H1 (cell line): ENCODE measurements around the gene PKD2L2. TPM values are rescaled to one million over a fixed set of nuclear protein-coding genes. Genes with fewer than 3 reads are reported as not detected.

Experiments used
- CTCF ChIA-PET: fragments of 300-600 bp; sonication (Branson Sonifier 250); formaldehyde crosslinking; loops from one replicate; lab custom pipeline; 2021; ENCODE audit not compliant: partially characterized antibody; lab: Charles Lee
- POLR2A ChIA-PET: fragments of 300-600 bp; sonication (Branson Sonifier 250); formaldehyde crosslinking; loops from one replicate; lab custom pipeline; 2021; ENCODE audit warnings: inconsistent platforms; ENCODE audit not compliant: partially characterized antibody; lab: Charles Lee
- DNase-seq, 2 experiments: peaks; one replicate each; pipeline versions ENCODE4 v3.0.0 to v3.0.0-alpha.2; 2010 to 2022; ENCODE audit warnings: low spot score in 2 of 2, low read depth in 1 of 2, mixed read lengths in 1 of 2
- FAIRE-seq: peaks from 2 replicates; lab custom pipeline; 2011; peaks lifted over from hg19 to GRCh38; lab: Jason Lieb, UNC
- H2AFZ ChIP-seq: 2 replicates; pipeline ENCODE4 v1.8.1; 2012; ENCODE audit warnings: low read length, inconsistent platforms
- H2AK5ac ChIP-seq: 2 replicates; pipeline ENCODE4 v1.6.1; 2013; ENCODE audit warnings: low read depth, low read length
- H2BK120ac ChIP-seq: replicated peaks from 2 replicates; pipeline ENCODE3; 2013; ENCODE audit warnings: low read depth, low read length, inconsistent platforms
- H2BK12ac ChIP-seq: 2 replicates; pipeline ENCODE4 v1.6.1; 2013; ENCODE audit warnings: low read depth, low read length
- H2BK15ac ChIP-seq: 2 replicates; pipeline ENCODE4 v1.6.1; 2013; ENCODE audit warnings: low read length
- H2BK20ac ChIP-seq: 2 replicates; pipeline ENCODE4 v1.6.1; 2013; ENCODE audit warnings: low read length
- H2BK5ac ChIP-seq: 2 replicates; pipeline ENCODE4 v1.6.1; 2013; ENCODE audit warnings: low read depth, low read length
- H3K14ac ChIP-seq: 2 replicates; pipeline ENCODE4 v1.6.1; 2013; ENCODE audit warnings: inconsistent platforms; ENCODE audit not compliant: insufficient read length
- H3K18ac ChIP-seq: 2 replicates; pipeline ENCODE4 v1.6.1; 2013; ENCODE audit warnings: low read length; ENCODE audit errors: extremely low read depth
- H3K23ac ChIP-seq: 2 replicates; pipeline ENCODE4 v1.6.1; 2013; ENCODE audit warnings: inconsistent platforms; ENCODE audit not compliant: insufficient read length
- H3K23me2 ChIP-seq: 2 replicates; pipeline ENCODE4 v1.6.1; 2013; ENCODE audit warnings: low read depth, low read length
- H3K27ac ChIP-seq: 2 replicates; pipeline ENCODE4 v1.6.1; 2011; ENCODE audit warnings: low read depth, low read length, inconsistent platforms
- H3K27me3 ChIP-seq, 4 experiments: replicated peaks in 1 of 4; 1 replicate in 1 of 4; 2 replicates in 3 of 4; pipeline versions ENCODE4 v1.6.1 to v1.8.1; 2011 to 2013; ENCODE audit warnings: low read length in 3 of 4, mild to moderate bottlenecking in 3 of 4, inconsistent platforms in 2 of 4, mixed read lengths in 2 of 4, moderate library complexity in 1 of 4; ENCODE audit not compliant: control insufficient read depth in 3 of 4, insufficient read depth in 3 of 4; ENCODE audit errors: extremely low read depth in 1 of 4
- H3K36me3 ChIP-seq, 4 experiments: 2 replicates each; pipeline versions ENCODE4 v1.6.1 to v1.8.1; 2011 to 2013; ENCODE audit warnings: mild to moderate bottlenecking in 4 of 4, low read length in 3 of 4, moderate library complexity in 2 of 4, control low read depth in 1 of 4, inconsistent platforms in 1 of 4; ENCODE audit not compliant: insufficient read depth in 4 of 4, control insufficient read depth in 2 of 4
- H3K4ac ChIP-seq: replicated peaks from 2 replicates; pipeline ENCODE3; 2013; ENCODE audit warnings: low read length, low read depth, mixed read lengths, inconsistent platforms; ENCODE audit not compliant: insufficient read length
- H3K4me1 ChIP-seq, 4 experiments: replicated peaks in 1 of 4; 1 replicate in 1 of 4; 2 replicates in 3 of 4; pipeline versions ENCODE4 v1.6.1 to v1.8.1; 2011 to 2013; ENCODE audit warnings: low read length in 3 of 4, inconsistent platforms in 2 of 4, mixed read lengths in 1 of 4; ENCODE audit not compliant: insufficient read depth in 4 of 4, control insufficient read depth in 3 of 4
- H3K4me2 ChIP-seq, 2 experiments: 2 replicates each; pipeline versions ENCODE4 v1.6.1 to v1.8.1; 2011 to 2013; ENCODE audit warnings: low read depth in 2 of 2, low read length in 2 of 2, control low read depth in 1 of 2, inconsistent platforms in 1 of 2, mild to moderate bottlenecking in 1 of 2; ENCODE audit not compliant: insufficient read depth in 1 of 2
- H3K4me3 ChIP-seq, 4 experiments: fragments of 200-600, 300-600 bp in 1 of 4; sonication (generic), shearing (Covaris generic), sonication (Bioruptor Twin) in 1 of 4; 2 replicates each; pipeline versions ENCODE4 v1.5.1 to v1.8.1; 2011 to 2016; ENCODE audit warnings: low read length in 4 of 4, low read depth in 3 of 4, control low read depth in 2 of 4, inconsistent platforms in 2 of 4, mild to moderate bottlenecking in 2 of 4, mixed read lengths in 1 of 4, moderate library complexity in 1 of 4; ENCODE audit not compliant: insufficient read depth in 2 of 4; ENCODE audit errors: extremely low read depth in 1 of 4
- H3K56ac ChIP-seq: replicated peaks from 2 replicates; pipeline ENCODE3; 2013; ENCODE audit warnings: low read depth, mild to moderate bottlenecking, mixed read lengths, low read length, inconsistent platforms; ENCODE audit not compliant: insufficient read length
- H3K79me1 ChIP-seq: 2 replicates; pipeline ENCODE4 v1.6.1; 2013; ENCODE audit warnings: low read depth, low read length, control low read depth
- H3K79me2 ChIP-seq, 2 experiments: 2 replicates each; pipeline versions ENCODE4 v1.6.1 to v1.8.1; 2012 to 2013; ENCODE audit warnings: low read length in 2 of 2, mild to moderate bottlenecking in 2 of 2, inconsistent platforms in 1 of 2; ENCODE audit not compliant: insufficient read depth in 2 of 2, control insufficient read depth in 1 of 2
- H3K9ac ChIP-seq, 4 experiments: replicated peaks in 1 of 4; 1 replicate in 1 of 4; 2 replicates in 3 of 4; pipeline versions ENCODE4 v1.6.1 to v1.8.1; 2011 to 2013; ENCODE audit warnings: low read depth in 3 of 4, low read length in 3 of 4, control low read depth in 2 of 4, mild to moderate bottlenecking in 2 of 4, moderate library complexity in 2 of 4, inconsistent platforms in 1 of 4; ENCODE audit errors: extremely low read depth in 1 of 4
- H3K9me3 ChIP-seq, 2 experiments: 2 replicates each; pipeline versions ENCODE4 v1.6.1 to v1.8.1; 2012 to 2013; ENCODE audit warnings: mild to moderate bottlenecking in 2 of 2, moderate library complexity in 2 of 2, control low read depth in 1 of 2, inconsistent platforms in 1 of 2, low read depth in 1 of 2, low read length in 1 of 2, mixed read lengths in 1 of 2; ENCODE audit not compliant: insufficient read depth in 2 of 2
- H4K20me1 ChIP-seq, 2 experiments: replicated peaks in 1 of 2; 2 replicates each; pipeline versions ENCODE3 to v1.8.1; 2011 to 2013; ENCODE audit warnings: inconsistent platforms in 2 of 2, low read length in 2 of 2, mild to moderate bottlenecking in 1 of 2; ENCODE audit not compliant: insufficient read depth in 2 of 2, control insufficient read depth in 1 of 2
- H4K5ac ChIP-seq: 2 replicates; pipeline ENCODE4 v1.6.1; 2013; ENCODE audit warnings: low read length, low read depth, mixed read lengths, inconsistent platforms; ENCODE audit not compliant: insufficient read length
- H4K8ac ChIP-seq: 2 replicates; pipeline ENCODE4 v1.8.0; 2013; ENCODE audit warnings: mild to moderate bottlenecking, moderate library complexity, low read length, inconsistent platforms; ENCODE audit not compliant: insufficient read depth; ENCODE audit errors: extremely low read depth
- H4K91ac ChIP-seq: replicated peaks from 2 replicates; pipeline ENCODE3; 2013; ENCODE audit warnings: low read length, mixed read lengths, inconsistent platforms; ENCODE audit not compliant: insufficient read length
- BACH1 ChIP-seq: IDR thresholded peaks from 2 replicates; pipeline ENCODE4 v1.6.1; 2012; ENCODE audit warnings: low read length, improper control_type of control experiment
- BCL11A ChIP-seq, 2 experiments: IDR thresholded peaks; one replicate each; pipeline ENCODE4 v1.6.1; 2011; ENCODE audit warnings: low read depth in 2 of 2, low read length in 2 of 2, mild to moderate bottlenecking in 2 of 2
- GABPA ChIP-seq: IDR thresholded peaks from 2 replicates; pipeline ENCODE4 v1.6.1; 2011; ENCODE audit warnings: mild to moderate bottlenecking, low read length, moderate library complexity, borderline replicate concordance; ENCODE audit not compliant: insufficient read depth
- KDM5A ChIP-seq: fragments of 200-600 bp; IDR thresholded peaks from 2 replicates; pipeline ENCODE4 v1.7.1; 2012; ENCODE audit warnings: mild to moderate bottlenecking, low read length, inconsistent platforms, mixed read lengths
- NANOG ChIP-seq: IDR thresholded peaks from 2 replicates; pipeline ENCODE4 v1.6.1; 2011; ENCODE audit warnings: low read length, low read depth, mild to moderate bottlenecking, inconsistent platforms; ENCODE audit not compliant: insufficient read depth, poor library complexity, severe bottlenecking
- POLR2A ChIP-seq, 2 experiments: IDR thresholded peaks; 1 replicate in 1 of 2; 2 replicates in 1 of 2; pipeline ENCODE4 v1.6.1; 2011; ENCODE audit warnings: low read depth in 2 of 2, low read length in 2 of 2, mild to moderate bottlenecking in 2 of 2; ENCODE audit errors: control extremely low read depth in 1 of 2
- SP4 ChIP-seq: IDR thresholded peaks from 2 replicates; pipeline ENCODE4 v1.6.1; 2012; ENCODE audit warnings: low read length, inconsistent platforms
- TBP ChIP-seq: IDR thresholded peaks from 2 replicates; pipeline ENCODE4 v1.6.1; 2011; ENCODE audit warnings: low read depth, low read length, improper control_type of control experiment
- WGBS, 2 experiments: shearing (Covaris generic) in 1 of 2; methylation state at CpG; one replicate each; pipeline versions ENCODE4 v1.1.6 to v1.1.7; 2013 to 2015; ENCODE audit warnings: low lambda C conversion rate in 2 of 2, mixed read lengths in 2 of 2, inconsistent platforms in 1 of 2, low coverage in 1 of 2, missing lambda C conversion rate in 1 of 2; ENCODE audit not compliant: insufficient replicate concordance in 2 of 2, insufficient coverage in 1 of 2, insufficient read length in 1 of 2; ENCODE audit errors: extremely low coverage in 1 of 2, missing lambda C conversion rate in 1 of 2; 5-methylcytosine and 5-hydroxymethylcytosine counted together
- polyA plus RNA-seq, 7 experiments: library from polyadenylated mRNA; depleted of rRNA in 3 of 7; stranded (reverse) in 5 of 7; unstranded in 2 of 7; fragments of >200 nt in 5 of 7; fragments of 200-250 nt in 2 of 7; gene quantifications; 1 replicate in 5 of 7; 2 replicates in 1 of 7; 4 replicates in 1 of 7; pipeline versions ENCODE4 v1.2.1 to v1.2.3, GENCODE V29; 2011 to 2013; ENCODE audit warnings: missing spikeins in 2 of 7, mixed read lengths in 2 of 7
- total RNA-seq: library from RNA; stranded (reverse); fragmentation: NEBNext Ultra II Directional; extraction: Animal tissue kit (Norgen Biotek cat#: 25700); gene quantifications from 2 replicates; pipeline ENCODE4 v1.2.1, GENCODE V29; 2021

The PKD2L2 gene
- total and polyA plus RNA-seq, 2 of the 8 experiments (the other 6 are each of a cell fraction or from before 2014, with no cell fraction given): not detected

DNA sequence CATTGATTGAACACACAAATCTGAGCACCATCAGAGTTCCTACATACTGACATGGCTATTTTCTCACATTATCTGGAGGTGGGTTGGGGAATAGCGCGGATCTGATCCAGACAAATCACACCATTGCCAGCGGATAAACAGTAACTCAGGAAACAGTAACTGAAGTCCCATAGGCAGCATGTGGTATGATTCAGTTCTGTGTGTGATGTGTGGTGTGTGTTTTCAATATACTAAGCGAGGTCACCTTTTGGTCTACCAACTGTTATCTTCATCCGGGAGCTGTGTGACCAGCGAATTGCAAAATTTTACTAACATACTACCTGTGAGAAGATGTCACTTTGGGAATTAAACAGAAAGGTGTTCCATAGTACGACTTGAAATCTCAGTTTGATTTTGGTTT, 50.1 kb downstream of the PKD2L2 start:
- Histone ChIP-seq H3K36me3 (peaks cover 17 to 63% (median 41%) of the 10 kb centered on the region in 4 experiments), H3K27ac (no peak overlapping the region), H3K23me2 (no peaks in the 10 kb centered on the region), H2BK120ac (no peak overlapping the region), H2BK5ac (no peak overlapping the region), H3K27me3 (no peaks in the 10 kb centered on the region), H4K8ac (no peak overlapping the region), H3K9me3 (no peaks in the 10 kb centered on the region), H3K4ac (no peak overlapping the region), H2BK12ac (no peak overlapping the region), H4K91ac (no peak overlapping the region), H3K4me1 (no peaks in the 10 kb centered on the region), H3K18ac (no peak overlapping the region), H4K5ac (no peak overlapping the region), H2BK20ac (no peak overlapping the region), H3K14ac (no peak overlapping the region), H3K4me2 (no peak overlapping the region), H2BK15ac (no peak overlapping the region), H3K23ac (no peak overlapping the region), H4K20me1 (peaks cover 0 to 2% of the 10 kb centered on the region in 2 experiments), H3K79me1 (no peaks in the 10 kb centered on the region), H3K79me2 (no peaks in the 10 kb centered on the region), H2AK5ac (no peak overlapping the region), H3K56ac (no peak overlapping the region), H2AFZ (no peak overlapping the region), H3K9ac (no peak overlapping the region), H3K4me3 (no peak overlapping the region)
- ChIA-PET POLR2A (no interaction called here), CTCF (interaction anchor here (1.3 to 1.6 kb wide), 2 partner anchors 160 to 161 kb away, joined by 3 to 4 read pairs; no protein-coding TSS in a partner anchor)
- 77% methylated on average over 7 of the region's 7 CpGs; no CpG with 5 or more reads in 1 of the 2 experiments for WGBS, 2 experiments
- TF ChIP-seq POLR2A (IDR thresholded peaks at IDR 0.05; ENCODE audit: control extremely low read depth in 1 of 2, low read depth in 2 of 2, low read length in 2 of 2) (no peak; a peak in 1 of 3 replicates), GABPA (no peak), SP4 (no peak), TBP (no peak), NANOG (no peak), BCL11A (IDR thresholded peaks at IDR 0.05; ENCODE audit: low read depth in 2 of 2, low read length in 2 of 2) (no peak), BACH1 (no peak), KDM5A (no peak)
- DNase-seq: no peak
- FAIRE-seq: no peak
